NCI-H748 treated with DMSO at 0.1 percent for 48 hours (cell line): Measurements from ENCODE around the gene HEXIM2.
A peak's percentile ranks its signal among the peaks of the same experiment; 100 is the strongest.

Experiments used
- DNase-seq: peaks from one replicate; lab custom pipeline; 2025; lab: John Stamatoyannopoulos, UW

The HEXIM2 gene

GRCh38 chr17:45127548-45128300 is 34.0 kb upstream of the HEXIM2 start:
- DNase-seq = no peak

- DNase-seq = no peak
Observed at GRCh38 chr17:45128331-45128730, 33.3 kb upstream of the HEXIM2 start.

- no peak for DNase-seq
Observed at GRCh38 chr17:45128989-45129388, 32.7 kb upstream of the HEXIM2 start.

GRCh38 chr17:45129426-45129939 is 32.2 kb upstream of the HEXIM2 start:
- DNase-seq = no peak

GRCh38 chr17:45129940-45130680 is 31.6 kb upstream of the HEXIM2 start:
- no peak for DNase-seq

- no peak for DNase-seq
Observed at GRCh38 chr17:45130681-45131615, 30.7 kb upstream of the HEXIM2 start.

- DNase-seq = no peak
Observed at GRCh38 chr17:45131616-45132319, 29.9 kb upstream of the HEXIM2 start.

GRCh38 chr17:45132320-45132571 is 29.4 kb upstream of the HEXIM2 start, which contains the start of gene PLCD3:
PLCD3 (minus strand) TSS chr17:45132515; CDS start chr17:45132410, 105 bp downstream.
- peak; percentile 20 for DNase-seq

GRCh38 chr17:45132572-45133463 is 28.9 kb upstream of the HEXIM2 start:
- DNase-seq = peak; percentile 68

GRCh38 chr17:45135192-45135977 is 26.3 kb upstream of the HEXIM2 start, which contains the start of gene ACBD4:
ACBD4 (plus strand) TSS chr17:45135687; CDS start chr17:45136145, 458 bp downstream.
- DNase-seq = peak; percentile 91

GRCh38 chr17:45135978-45136791 is 25.5 kb upstream of the HEXIM2 start:
- no peak for DNase-seq

- no peak for DNase-seq
Observed at GRCh38 chr17:45136846-45137560, 24.7 kb upstream of the HEXIM2 start.

- no peak for DNase-seq
Observed at GRCh38 chr17:45137561-45138305, 23.9 kb upstream of the HEXIM2 start.

GRCh38 chr17:45138911-45139532 is 22.7 kb upstream of the HEXIM2 start:
- no peak for DNase-seq

GRCh38 chr17:45139533-45139920 is 22.1 kb upstream of the HEXIM2 start:
- no peak for DNase-seq

- DNase-seq = no peak
Observed at GRCh38 chr17:45143094-45143670, 18.5 kb upstream of the HEXIM2 start.
